ENCODE data around the gene AP5Z1. TPM values are rescaled to one million over a fixed set of nuclear protein-coding genes. Genes with fewer than 3 reads are reported as not detected.

Gene AP5Z1
- total RNA-seq, 1 experiment from 2014 or later = 35.6 TPM

DNA sequence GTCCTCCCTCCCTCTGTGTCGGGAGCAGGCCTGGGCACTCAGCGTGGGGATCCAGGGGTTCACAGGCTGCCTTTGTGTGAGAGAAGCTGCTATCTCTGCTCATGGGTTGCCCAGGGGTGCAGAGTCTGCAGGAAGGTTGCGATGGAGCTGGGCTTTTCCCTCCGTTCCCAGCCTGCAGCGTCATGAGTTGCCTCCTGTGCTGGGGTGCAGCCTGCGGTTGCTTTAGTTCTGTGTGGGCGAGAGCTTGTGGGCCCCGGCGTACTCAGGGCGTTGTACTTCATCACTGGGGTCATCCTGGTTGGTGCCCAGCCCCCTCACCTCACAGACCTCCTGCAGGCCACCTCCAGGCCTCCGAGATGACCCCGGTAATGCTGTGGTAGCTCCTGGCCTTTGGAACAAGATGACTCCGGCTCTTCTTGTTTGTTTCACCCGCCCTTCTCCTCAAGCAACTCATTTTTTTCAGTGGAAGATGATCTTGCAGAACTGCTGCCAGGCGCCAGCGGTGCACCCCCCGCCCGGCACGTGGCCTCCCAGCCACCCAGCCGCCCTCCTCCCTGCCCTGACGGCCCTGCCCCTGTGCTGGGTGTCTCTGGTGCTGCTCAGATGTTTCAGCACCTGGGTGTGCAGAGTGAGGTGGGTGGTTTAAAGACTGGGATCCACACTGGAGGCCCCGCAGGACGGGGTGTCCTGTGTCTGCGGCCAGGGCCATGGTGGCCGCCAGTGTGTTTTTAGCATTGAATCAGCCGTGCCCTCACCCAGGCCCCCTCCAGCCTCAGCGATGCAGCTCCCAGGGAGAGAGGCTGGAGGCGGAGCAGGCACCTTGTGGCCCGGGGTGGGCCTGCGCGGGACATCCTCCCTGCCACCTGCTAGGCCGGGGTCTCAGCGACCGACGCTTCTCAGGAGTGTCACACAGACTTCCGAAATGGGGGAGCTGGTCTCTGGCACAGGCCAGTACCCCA, 7.2 kb downstream of the AP5Z1 start:
- no peak for DNase-seq (ENCODE audit: low spot score)
- Histone ChIP-seq H3K9me3 (ENCODE audit: low read depth, low read length, poor library complexity, severe bottlenecking) (no peaks in the 10 kb centered on the region), H3K4me1 (ENCODE audit: insufficient read depth, low read length, poor library complexity, severe bottlenecking) (no peaks in the 10 kb centered on the region), H3K4me3 (ENCODE audit: low read depth, low read length, poor library complexity, severe bottlenecking) (no peak overlapping the region), H3K36me3 (ENCODE audit: insufficient read depth, low read length, poor library complexity, severe bottlenecking) (peaks cover 12% of the 10 kb centered on the region), H3K27me3 (replicated peaks; ENCODE audit: insufficient read depth, low read depth, low read length, poor library complexity) (no peaks in the 10 kb centered on the region), H3K27ac (ENCODE audit: low read depth, low read length, poor library complexity, severe bottlenecking) (no peak overlapping the region)
- intact Hi-C loops (cut with micrococcal nuclease; ENCODE audit: unreplicated experiment) = no loop called here
- BruUV-seq (replicated peaks) = no TSS peak
- ChIA-PET POLR2A (ENCODE audit: low non-redundant PET) (no interaction called here), CTCF (no interaction called here)
- TF ChIP-seq EZH2 (IDR thresholded peaks at IDR 0.05; ENCODE audit: borderline replicate concordance, low read depth, low read length, poor library complexity, severe bottlenecking) = no peak
- TF ChIP-seq CTCF (conservative IDR thresholded peaks at IDR 0.05; ENCODE audit: low read depth, low read length) = no peak

DNA sequence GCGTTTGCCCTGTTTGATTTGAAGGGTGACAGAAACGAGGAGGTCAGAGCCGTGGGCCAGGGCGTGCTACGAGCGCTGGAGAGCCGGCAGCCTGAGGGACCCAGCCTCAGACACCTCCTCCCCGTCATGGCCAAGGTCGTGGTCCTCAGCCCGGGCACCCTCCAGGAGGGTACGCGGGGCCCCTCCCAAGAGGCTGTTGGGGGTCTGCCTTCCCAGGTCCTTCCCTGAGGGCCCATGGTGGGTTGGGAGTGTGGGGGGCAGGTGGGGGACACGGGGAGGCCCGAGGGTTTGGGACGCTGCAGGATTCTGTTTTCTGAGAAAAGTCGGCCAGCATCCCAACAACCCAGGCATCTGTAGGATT, 7.8 kb downstream of the AP5Z1 start:
- no peaks in the 10 kb centered on the region for H3K4me1 ChIP-seq (ENCODE audit: insufficient read depth, low read length, poor library complexity, severe bottlenecking)
- ChIA-PET CTCF (no interaction called here), POLR2A (ENCODE audit: low non-redundant PET) (no interaction called here)
- H3K27me3 ChIP-seq (replicated peaks; ENCODE audit: insufficient read depth, low read depth, low read length, poor library complexity) = no peaks in the 10 kb centered on the region
- peaks cover 12% of the 10 kb centered on the region for H3K36me3 ChIP-seq (ENCODE audit: insufficient read depth, low read length, poor library complexity, severe bottlenecking)
- BruUV-seq (replicated peaks) = no TSS peak
- no peaks in the 10 kb centered on the region for H3K9me3 ChIP-seq (ENCODE audit: low read depth, low read length, poor library complexity, severe bottlenecking)
- DNase-seq (ENCODE audit: low spot score) = no peak
- no peak overlapping the region for H3K4me3 ChIP-seq (ENCODE audit: low read depth, low read length, poor library complexity, severe bottlenecking)
- intact Hi-C loops (cut with micrococcal nuclease; ENCODE audit: unreplicated experiment) = no loop called here
- H3K27ac ChIP-seq (ENCODE audit: low read depth, low read length, poor library complexity, severe bottlenecking) = no peak overlapping the region
- TF ChIP-seq CTCF (conservative IDR thresholded peaks at IDR 0.05; ENCODE audit: low read depth, low read length) (no peak), EZH2 (IDR thresholded peaks at IDR 0.05; ENCODE audit: borderline replicate concordance, low read depth, low read length, poor library complexity, severe bottlenecking) (no peak)

DNA sequence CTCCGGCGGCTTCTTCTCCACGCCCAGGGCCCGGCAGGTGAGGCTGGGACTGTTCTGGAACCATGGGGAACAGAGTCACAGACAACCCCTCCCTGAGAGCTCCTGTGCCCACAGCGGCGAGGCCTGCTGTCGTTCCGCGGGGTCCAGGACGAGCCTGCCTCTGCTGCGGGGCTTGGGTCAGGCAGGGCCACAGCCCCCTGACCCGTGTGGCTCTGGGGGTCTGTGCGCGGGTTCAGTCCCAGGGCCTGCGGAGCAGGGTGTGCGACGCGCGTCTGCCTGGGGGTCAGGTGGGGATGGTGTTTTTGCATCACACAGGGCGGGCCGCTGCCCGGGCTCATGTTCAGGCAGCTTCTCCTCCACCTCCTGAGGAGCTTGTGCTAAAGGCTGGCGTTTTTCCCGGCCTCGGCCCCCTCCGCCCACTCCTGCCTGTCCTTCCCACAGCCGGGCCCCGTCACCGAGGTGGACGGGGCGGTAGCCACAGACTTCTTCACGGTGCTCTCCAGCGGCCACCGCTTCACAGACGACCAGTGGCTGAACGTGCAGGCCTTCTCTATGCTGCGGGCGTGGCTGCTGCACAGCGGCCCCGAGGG, 8.4 kb downstream of the AP5Z1 start:
- H3K36me3 ChIP-seq (ENCODE audit: insufficient read depth, low read length, poor library complexity, severe bottlenecking) = peaks cover 12% of the 10 kb centered on the region
- no peaks in the 10 kb centered on the region for H3K27me3 ChIP-seq (replicated peaks; ENCODE audit: insufficient read depth, low read depth, low read length, poor library complexity)
- DNase-seq (ENCODE audit: low spot score) = no peak
- ChIA-PET POLR2A (ENCODE audit: low non-redundant PET) (no interaction called here), CTCF (no interaction called here)
- H3K9me3 ChIP-seq (ENCODE audit: low read depth, low read length, poor library complexity, severe bottlenecking) = no peaks in the 10 kb centered on the region
- no peak overlapping the region for H3K27ac ChIP-seq (ENCODE audit: low read depth, low read length, poor library complexity, severe bottlenecking)
- BruUV-seq (replicated peaks) = no TSS peak
- intact Hi-C loops (cut with micrococcal nuclease; ENCODE audit: unreplicated experiment) = no loop called here
- no peaks in the 10 kb centered on the region for H3K4me1 ChIP-seq (ENCODE audit: insufficient read depth, low read length, poor library complexity, severe bottlenecking)
- no peak overlapping the region for H3K4me3 ChIP-seq (ENCODE audit: low read depth, low read length, poor library complexity, severe bottlenecking)
- TF ChIP-seq CTCF (conservative IDR thresholded peaks at IDR 0.05; ENCODE audit: low read depth, low read length) (no peak), EZH2 (IDR thresholded peaks at IDR 0.05; ENCODE audit: borderline replicate concordance, low read depth, low read length, poor library complexity, severe bottlenecking) (no peak)
